Eye (tissue), 1 donor: ENCODE measurements around the gene LHFPL3.

Experiments
- DNase-seq: peaks from one replicate; pipeline ENCODE4 v3.0.0-alpha.2; 2015

LHFPL3 gene

DNA sequence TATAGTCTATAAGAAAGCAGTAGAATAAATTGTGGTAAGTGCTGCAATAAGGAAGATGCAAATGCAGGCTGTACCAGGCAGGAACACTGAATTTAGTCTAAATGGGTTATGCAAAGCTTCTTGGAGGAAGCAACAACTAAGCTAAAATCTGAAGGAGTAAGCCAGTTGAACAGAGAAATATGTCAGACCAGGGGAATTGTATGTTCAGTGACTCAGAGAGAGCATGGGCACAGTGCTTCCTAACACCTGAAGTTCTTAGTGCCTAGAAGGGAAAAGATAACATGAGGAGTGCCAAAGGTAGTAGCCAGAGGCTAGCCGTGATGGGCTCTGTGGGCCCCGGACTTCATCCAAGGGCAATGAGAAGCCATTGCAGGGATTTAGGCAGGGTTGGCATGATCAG lies 481.5 kb downstream of the LHFPL3 start:
- no peak for DNase-seq

GRCh38 chr7:104814126-104814525 lies 485.7 kb downstream of the LHFPL3 start:
- peak; percentile 19 for DNase-seq

GRCh38 chr7:104814671-104815400 lies 486.4 kb downstream of the LHFPL3 start:
- peak; percentile 30 for DNase-seq

GRCh38 chr7:104816537-104816936 lies 488.1 kb downstream of the LHFPL3 start:
- DNase-seq = no peak

GRCh38 chr7:104818961-104819880 lies 490.8 kb downstream of the LHFPL3 start:
- DNase-seq = peak; percentile 65

- DNase-seq = no peak
These were observed 492.6 kb downstream of the LHFPL3 start for GRCh38 chr7:104820836-104821535.

DNA sequence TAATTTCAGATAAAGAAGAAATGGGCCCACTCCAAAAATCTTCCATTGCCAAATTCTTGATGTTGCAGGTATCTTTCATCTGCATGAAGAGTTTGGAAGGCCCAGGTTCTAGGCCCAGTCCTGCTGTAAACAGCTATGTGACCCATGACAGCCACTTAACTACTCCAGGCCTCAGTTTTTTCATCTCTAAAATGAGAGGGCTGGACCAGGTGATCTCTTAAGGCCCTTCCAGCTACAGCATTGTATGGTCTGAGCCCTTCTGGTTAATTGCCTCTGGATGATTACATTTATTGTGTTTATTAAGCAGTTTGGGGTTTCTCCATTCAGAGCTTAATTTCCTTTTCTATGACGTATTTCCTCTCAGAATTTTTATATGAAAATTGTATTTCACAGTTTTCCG lies 494.8 kb downstream of the LHFPL3 start:
- DNase-seq = no peak

DNA sequence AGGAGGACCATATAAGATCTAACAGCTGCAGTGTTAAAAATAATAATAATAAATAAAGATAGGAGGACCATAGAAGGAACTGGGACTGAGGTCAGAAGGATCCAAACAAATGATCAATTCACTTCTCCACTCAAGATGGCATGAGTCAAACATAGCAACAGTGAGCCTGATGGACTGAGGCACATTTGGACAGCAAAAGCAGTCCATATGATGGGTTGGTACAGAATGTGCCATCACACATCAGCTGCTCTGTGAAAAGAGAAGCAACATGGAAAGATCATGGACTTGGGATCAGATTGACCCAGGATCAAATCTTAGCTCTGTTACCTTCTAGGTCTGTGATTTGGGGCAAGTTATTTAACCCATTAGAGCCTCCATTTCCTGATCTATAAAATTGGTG lies 496.7 kb downstream of the LHFPL3 start:
- DNase-seq = peak; percentile 26

DNA sequence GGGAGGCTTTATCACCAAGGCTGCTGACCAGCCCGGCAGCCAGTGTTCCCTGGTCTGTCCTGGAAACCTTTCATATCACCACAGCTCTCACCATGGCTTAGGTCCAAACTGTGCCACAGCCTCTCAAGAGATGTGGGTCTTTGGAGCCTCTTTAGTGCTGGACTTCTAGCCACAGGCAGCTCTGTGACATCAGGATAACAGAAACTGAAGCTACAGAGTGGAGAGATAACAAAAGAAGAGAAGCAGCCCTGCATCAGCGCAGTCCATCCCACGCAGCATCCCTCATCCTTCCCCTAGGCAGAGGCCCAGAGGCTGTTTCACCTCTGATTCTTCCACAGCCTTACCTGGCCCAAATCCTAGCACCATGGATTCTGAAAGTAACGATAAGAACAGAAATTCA lies 497.7 kb downstream of the LHFPL3 start:
- no peak for DNase-seq

GRCh38 chr7:104836976-104837375 lies 508.6 kb downstream of the LHFPL3 start:
- no peak for DNase-seq

- no peak for DNase-seq
These were observed 510.3 kb downstream of the LHFPL3 start for GRCh38 chr7:104838537-104839299.

- no peak for DNase-seq
These were observed 511.4 kb downstream of the LHFPL3 start for GRCh38 chr7:104839842-104840241.

- no peak for DNase-seq
These were observed 513.4 kb downstream of the LHFPL3 start for GRCh38 chr7:104841798-104842197.

GRCh38 chr7:104843198-104843597 lies 514.8 kb downstream of the LHFPL3 start:
- no peak for DNase-seq

GRCh38 chr7:104845557-104845956 lies 517.2 kb downstream of the LHFPL3 start:
- DNase-seq = no peak

GRCh38 chr7:104846731-104847130 lies 518.3 kb downstream of the LHFPL3 start:
- DNase-seq = no peak

DNA sequence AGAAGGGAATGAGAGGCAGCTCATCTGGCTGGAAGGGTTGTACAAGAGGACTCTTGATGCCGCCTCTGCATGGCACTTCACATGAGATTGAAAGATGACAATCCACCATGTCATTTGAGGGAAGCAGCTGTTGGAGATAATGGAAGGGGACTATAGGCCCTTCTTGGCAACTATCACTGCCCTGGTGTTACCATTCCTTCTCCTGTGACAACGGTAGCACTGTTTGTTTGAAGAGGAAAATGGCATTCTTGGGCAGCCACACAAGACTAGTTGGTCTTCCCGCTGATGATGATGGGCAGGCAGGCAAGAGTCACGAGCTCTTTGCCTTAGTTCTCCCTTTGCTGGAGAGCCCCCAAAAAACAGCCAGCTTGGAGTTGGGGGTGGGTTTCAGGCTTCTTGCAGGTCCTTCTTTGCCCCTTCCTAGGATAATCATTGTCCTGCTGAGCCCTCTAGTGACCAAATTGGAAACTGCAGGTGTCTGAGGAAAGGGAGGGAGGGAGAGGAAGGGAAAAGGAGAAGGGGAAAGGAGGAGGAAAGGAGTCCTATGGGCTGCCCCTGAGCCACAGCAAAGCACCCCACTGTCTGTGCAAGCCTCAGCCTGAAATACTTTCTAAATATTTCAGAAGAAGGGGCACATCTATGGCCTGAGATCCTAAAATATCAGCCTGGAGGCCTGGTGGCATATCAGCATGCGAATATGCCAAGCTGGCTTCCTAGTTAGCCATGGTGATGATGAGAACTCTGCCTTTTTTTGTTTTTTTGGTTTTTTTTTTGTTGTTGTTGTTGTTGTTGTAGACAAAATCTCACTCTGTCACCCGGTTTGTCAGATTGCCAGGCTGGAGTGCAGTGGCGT lies 520.0 kb downstream of the LHFPL3 start:
- peak; percentile 94 for DNase-seq

DNA sequence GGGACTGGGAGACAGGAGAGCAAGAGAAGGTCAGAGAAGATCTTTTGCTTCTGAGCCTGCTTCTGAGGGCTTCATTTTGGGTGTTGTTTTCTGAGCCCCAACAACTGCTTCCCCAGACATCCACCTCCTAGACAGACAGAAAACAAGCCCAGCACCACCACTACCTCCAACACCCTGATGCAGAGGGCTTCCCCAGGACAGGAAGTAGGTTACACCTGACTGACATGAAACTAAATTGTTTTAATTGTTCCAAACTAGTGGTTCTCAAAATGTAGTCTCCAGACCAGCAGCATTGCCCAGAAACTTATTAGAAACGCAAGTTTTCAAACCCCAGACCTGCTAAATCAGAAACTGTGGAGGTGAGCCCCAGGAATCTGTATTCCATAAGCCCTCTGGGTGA lies 522.0 kb downstream of the LHFPL3 start:
- DNase-seq = peak; percentile 54

- DNase-seq = no peak
These were observed 522.9 kb downstream of the LHFPL3 start for GRCh38 chr7:104851268-104851667.

GRCh38 chr7:104852386-104852785 lies 524.0 kb downstream of the LHFPL3 start:
- no peak for DNase-seq

GRCh38 chr7:104855861-104856260 lies 527.5 kb downstream of the LHFPL3 start:
- no peak for DNase-seq
